Measurements from ENCODE around the gene PLA2G4A. TPM values are rescaled to one million over a fixed set of nuclear protein-coding genes. Genes with fewer than 3 reads are reported as not detected.
A peak's percentile ranks its signal among the peaks of the same experiment; 100 is the strongest.

Gene PLA2G4A
- total RNA-seq = 0.10 to 4.1 TPM (median 0.44 TPM) in 3 replicates
- long read RNA-seq = 0 reads

- Mint-ChIP-seq H3K4me1 (ENCODE audit: low read depth) (peaks cover 12% of the 10 kb centered on the region), H3K4me3 (ENCODE audit: unreplicated experiment) (peak within 1 kb of the TSS; percentile 67), H3K36me3 (ENCODE audit: low read depth) (no peaks in the 10 kb centered on the region), H3K9me3 (ENCODE audit: low read depth) (no peaks in the 10 kb centered on the region), H3K27ac (ENCODE audit: unreplicated experiment) (no peak within 1 kb of the TSS), H3K27me3 (ENCODE audit: low read depth) (peaks cover 8% of the 10 kb centered on the region)
- no peak for DNase-seq (ENCODE audit: low spot score)
- no peak for TF ChIP-seq CTCF (IDR thresholded peaks at IDR 0.05)
These were observed at the start of gene PLA2G4A for GRCh38 chr1:186828611-186829454. Gene PLA2G4A (plus strand): TSS chr1:186828949. CDS start chr1:186854355, 25,406 bp downstream.

GRCh38 chr1:186780076-186780475 is 48.7 kb upstream of the PLA2G4A start:
- Mint-ChIP-seq H3K4me1 (ENCODE audit: low read depth) (peaks cover 3% of the 10 kb centered on the region), H3K9me3 (ENCODE audit: low read depth) (no peaks in the 10 kb centered on the region), H3K27me3 (ENCODE audit: low read depth) (peaks cover 17% of the 10 kb centered on the region), H3K4me3 (ENCODE audit: unreplicated experiment) (no peak overlapping the region), H3K36me3 (ENCODE audit: low read depth) (no peaks in the 10 kb centered on the region), H3K27ac (ENCODE audit: unreplicated experiment) (no peak overlapping the region)
- no peak for TF ChIP-seq CTCF (IDR thresholded peaks at IDR 0.05)
- no peak for DNase-seq (ENCODE audit: low spot score)

- H3K9me3 Mint-ChIP-seq (ENCODE audit: low read depth) = no peaks in the 10 kb centered on the region
- no peaks in the 10 kb centered on the region for H3K36me3 Mint-ChIP-seq (ENCODE audit: low read depth)
- H3K27me3 Mint-ChIP-seq (ENCODE audit: low read depth) = peaks cover 19% of the 10 kb centered on the region
- no peak for TF ChIP-seq CTCF (IDR thresholded peaks at IDR 0.05)
- H3K27ac Mint-ChIP-seq (ENCODE audit: unreplicated experiment) = no peak overlapping the region
- DNase-seq (ENCODE audit: low spot score) = no peak
- H3K4me1 Mint-ChIP-seq (ENCODE audit: low read depth) = peaks cover 3% of the 10 kb centered on the region
- no peak overlapping the region for H3K4me3 Mint-ChIP-seq (ENCODE audit: unreplicated experiment)
These were observed 47.0 kb upstream of the PLA2G4A start for GRCh38 chr1:186781730-186782129.

GRCh38 chr1:186782791-186783190 is 46.0 kb upstream of the PLA2G4A start:
- no peak for DNase-seq (ENCODE audit: low spot score)

GRCh38 chr1:186783193-186783592 is 45.6 kb upstream of the PLA2G4A start:
- DNase-seq (ENCODE audit: low spot score) = no peak
- no peaks in the 10 kb centered on the region for H3K9me3 Mint-ChIP-seq (ENCODE audit: low read depth)

More at GRCh38 chr1:186782791-186783190, 46.0 kb upstream of the PLA2G4A start:
- Mint-ChIP-seq H3K9me3 (ENCODE audit: low read depth) (no peaks in the 10 kb centered on the region), H3K27ac (ENCODE audit: unreplicated experiment) (no peak overlapping the region), H3K36me3 (ENCODE audit: low read depth) (no peaks in the 10 kb centered on the region), H3K4me1 (ENCODE audit: low read depth) (peaks cover 3% of the 10 kb centered on the region), H3K4me3 (ENCODE audit: unreplicated experiment) (no peak overlapping the region), H3K27me3 (ENCODE audit: low read depth) (peaks cover 19% of the 10 kb centered on the region)
- TF ChIP-seq CTCF (IDR thresholded peaks at IDR 0.05) = no peak

More at GRCh38 chr1:186783193-186783592, 45.6 kb upstream of the PLA2G4A start:
- peaks cover 3% of the 10 kb centered on the region for H3K4me1 Mint-ChIP-seq (ENCODE audit: low read depth)
- peaks cover 19% of the 10 kb centered on the region for H3K27me3 Mint-ChIP-seq (ENCODE audit: low read depth)
- H3K27ac Mint-ChIP-seq (ENCODE audit: unreplicated experiment) = no peak overlapping the region
- no peaks in the 10 kb centered on the region for H3K36me3 Mint-ChIP-seq (ENCODE audit: low read depth)
- no peak for TF ChIP-seq CTCF (IDR thresholded peaks at IDR 0.05)
- H3K4me3 Mint-ChIP-seq (ENCODE audit: unreplicated experiment) = no peak overlapping the region
